ENCODE results near the gene TSBP1.

TSBP1 gene

GRCh38 chr6:32355018-32355417 lies 16.7 kb downstream of the TSBP1 start:
- H3K27ac ChIP-seq (ENCODE audit: low read length) = no peak overlapping the region
- H3K79me2 ChIP-seq (ENCODE audit: insufficient read depth, low read length) = no peaks in the 10 kb centered on the region
- peaks cover 16% of the 10 kb centered on the region for H3K27me3 ChIP-seq (ENCODE audit: insufficient read depth, low read length, poor library complexity)
- H3K4me3 ChIP-seq (ENCODE audit: low read depth in 1 of 2, low read length in 2 of 2) = no peak overlapping the region
- no peak for ATAC-seq (ENCODE audit: insufficient read depth, low read depth)
- H3K9ac ChIP-seq (ENCODE audit: low read depth, low read length) = no peak overlapping the region
- TF ChIP-seq EZH2 (IDR thresholded peaks at IDR 0.05; ENCODE audit: borderline replicate concordance, low read depth, low read length, severe bottlenecking) (no peak), CTCF (IDR thresholded peaks at IDR 0.05; ENCODE audit: borderline replicate concordance, extremely low read depth, low read length, poor library complexity, severe bottlenecking) (no peak)
- no peaks in the 10 kb centered on the region for H3K4me1 ChIP-seq (ENCODE audit: insufficient read depth, low read length)
- no peaks in the 10 kb centered on the region for H4K20me1 ChIP-seq (ENCODE audit: insufficient read depth, low read length)
- H3K9me3 ChIP-seq (ENCODE audit: insufficient read depth, low read length, severe bottlenecking) = no peaks in the 10 kb centered on the region
- H3K4me2 ChIP-seq (ENCODE audit: insufficient read depth, low read length) = no peak overlapping the region
- DNase-seq = no peak
- no peak overlapping the region for H2AFZ ChIP-seq (ENCODE audit: low read depth, low read length)
- H3K36me3 ChIP-seq (ENCODE audit: insufficient read depth, low read length) = no peaks in the 10 kb centered on the region

DNA sequence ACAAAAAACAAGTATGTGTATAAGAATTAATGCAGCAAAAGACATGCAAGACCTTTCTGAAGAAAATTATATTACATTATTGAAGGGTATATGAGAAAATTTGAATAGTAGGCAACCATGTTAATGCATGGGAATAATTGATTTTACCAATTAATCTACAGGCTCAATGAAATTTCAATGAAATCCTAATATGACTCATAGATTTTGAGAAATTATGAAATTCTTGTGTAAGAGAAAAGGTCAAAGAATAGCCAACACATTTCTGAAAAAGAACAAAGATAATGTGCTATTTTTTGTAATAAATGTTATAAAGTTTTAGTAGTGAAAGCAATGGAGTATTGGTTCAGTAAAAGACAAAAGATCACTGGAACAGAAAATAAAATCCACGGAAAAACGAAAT lies 18.4 kb downstream of the TSBP1 start:
- no peak overlapping the region for H3K4me2 ChIP-seq (ENCODE audit: insufficient read depth, low read length)
- no peak for DNase-seq
- TF ChIP-seq CTCF (IDR thresholded peaks at IDR 0.05; ENCODE audit: borderline replicate concordance, extremely low read depth, low read length, poor library complexity, severe bottlenecking) (no peak), EZH2 (IDR thresholded peaks at IDR 0.05; ENCODE audit: borderline replicate concordance, low read depth, low read length, severe bottlenecking) (no peak)

GRCh38 chr6:32340242-32340641 lies 31.5 kb downstream of the TSBP1 start:
- no peaks in the 10 kb centered on the region for H4K20me1 ChIP-seq (ENCODE audit: insufficient read depth, low read length)
- no peaks in the 10 kb centered on the region for H3K9me3 ChIP-seq (ENCODE audit: insufficient read depth, low read length, severe bottlenecking)
- H2AFZ ChIP-seq (ENCODE audit: low read depth, low read length) = no peak overlapping the region
- DNase-seq = no peak
- no peak for ATAC-seq (ENCODE audit: insufficient read depth, low read depth)
- H3K4me2 ChIP-seq (ENCODE audit: insufficient read depth, low read length) = no peak overlapping the region
- no peak overlapping the region for H3K4me3 ChIP-seq (ENCODE audit: low read depth in 1 of 2, low read length in 2 of 2)
- no peak overlapping the region for H3K9ac ChIP-seq (ENCODE audit: low read depth, low read length)
- no peaks in the 10 kb centered on the region for H3K79me2 ChIP-seq (ENCODE audit: insufficient read depth, low read length)
- H3K27ac ChIP-seq (ENCODE audit: low read length) = no peak overlapping the region
- peaks cover 61% of the 10 kb centered on the region for H3K27me3 ChIP-seq (ENCODE audit: insufficient read depth, low read length, poor library complexity)
- H3K4me1 ChIP-seq (ENCODE audit: insufficient read depth, low read length) = no peaks in the 10 kb centered on the region
- TF ChIP-seq EZH2 (IDR thresholded peaks at IDR 0.05; ENCODE audit: borderline replicate concordance, low read depth, low read length, severe bottlenecking) (no peak), CTCF (IDR thresholded peaks at IDR 0.05; ENCODE audit: borderline replicate concordance, extremely low read depth, low read length, poor library complexity, severe bottlenecking) (no peak)
- no peaks in the 10 kb centered on the region for H3K36me3 ChIP-seq (ENCODE audit: insufficient read depth, low read length)

More for the DNA sequence above, 18.4 kb downstream of the TSBP1 start:
- Histone ChIP-seq H3K36me3 (ENCODE audit: insufficient read depth, low read length) (no peaks in the 10 kb centered on the region), H3K9me3 (ENCODE audit: insufficient read depth, low read length, severe bottlenecking) (no peaks in the 10 kb centered on the region), H3K4me1 (ENCODE audit: insufficient read depth, low read length) (no peaks in the 10 kb centered on the region), H3K9ac (ENCODE audit: low read depth, low read length) (no peak overlapping the region), H4K20me1 (ENCODE audit: insufficient read depth, low read length) (no peaks in the 10 kb centered on the region), H2AFZ (ENCODE audit: low read depth, low read length) (no peak overlapping the region), H3K79me2 (ENCODE audit: insufficient read depth, low read length) (no peaks in the 10 kb centered on the region), H3K4me3 (ENCODE audit: low read depth in 1 of 2, low read length in 2 of 2) (no peak overlapping the region), H3K27me3 (ENCODE audit: insufficient read depth, low read length, poor library complexity) (peaks cover 29% of the 10 kb centered on the region), H3K27ac (ENCODE audit: low read length) (no peak overlapping the region)
- ATAC-seq (ENCODE audit: insufficient read depth, low read depth) = no peak
